Stimulated activated naive B cell treated with anti-CD40 and anti-IgM and Interleukin-4, amounts not matched to agents 10 μg/mL and 1 μg/mL and 100 μg/mL, for 72 hours (primary cell): ENCODE measurements around the gene NAALADL2.

Experiments used
- ATAC-seq, 2 donors: fragments of 150-1000 bp; cut with Tn5 transposase; replicated peaks; 2 replicates each; pipeline ENCODE4 v1.10.0; 2021; ENCODE audit warnings: moderate library complexity in 1 of 2
- DNase-seq: peaks from one replicate; pipeline ENCODE4 v3.0.0; 2021
- H3K27ac Mint-ChIP-seq: one replicate; pipeline ENCODE4 v1.8.0; 2022; ENCODE audit warnings: mild to moderate bottlenecking, mixed read lengths
- H3K27me3 Mint-ChIP-seq, 2 donors: one replicate each; pipeline ENCODE4 v1.8.0; 2022; ENCODE audit warnings: mixed read lengths in 2 of 2
- H3K36me3 Mint-ChIP-seq, 2 donors: one replicate each; pipeline ENCODE4 v1.8.0; 2022; ENCODE audit warnings: mixed read lengths in 2 of 2, mild to moderate bottlenecking in 1 of 2
- H3K4me1 Mint-ChIP-seq, 2 donors: one replicate each; pipeline ENCODE4 v1.8.0; 2022; ENCODE audit warnings: mixed read lengths in 2 of 2, mild to moderate bottlenecking in 1 of 2
- H3K4me3 Mint-ChIP-seq, 2 donors: one replicate each; pipeline ENCODE4 v1.8.0; 2022; ENCODE audit warnings: mild to moderate bottlenecking in 2 of 2, mixed read lengths in 2 of 2, moderate library complexity in 1 of 2
- H3K9me3 Mint-ChIP-seq, 2 donors: one replicate each; pipeline ENCODE4 v1.8.0; 2022; ENCODE audit warnings: mixed read lengths in 2 of 2, mild to moderate bottlenecking in 1 of 2

The NAALADL2 gene

DNA sequence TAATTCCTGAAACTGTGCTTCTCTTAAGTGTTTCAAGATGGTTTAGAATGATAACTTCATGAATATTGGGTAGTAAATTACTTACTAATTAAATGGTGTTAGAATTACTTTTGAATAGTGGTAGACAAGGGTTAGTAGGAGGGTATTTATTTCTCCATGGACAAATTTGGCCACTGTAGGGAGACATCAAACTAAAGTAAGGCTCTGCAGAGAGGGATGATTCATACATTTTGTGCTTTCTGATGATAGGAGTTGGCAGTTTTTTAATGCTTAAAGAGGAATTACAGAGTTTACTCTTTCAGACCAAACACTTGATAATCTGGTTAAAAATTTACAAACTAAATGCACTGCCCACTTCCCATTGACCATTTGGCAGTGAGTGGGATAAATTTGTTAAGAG, 127.6 kb downstream of the NAALADL2 start:
- Mint-ChIP-seq H3K4me3 (no peak overlapping the region), H3K9me3 (peaks cover 2 to 9% of the 10 kb centered on the region in 2 donors), H3K4me1 (no peaks in the 10 kb centered on the region), H3K27ac (no peak overlapping the region), H3K27me3 (no peaks in the 10 kb centered on the region), H3K36me3 (no peaks in the 10 kb centered on the region)
- ATAC-seq: no peak
- DNase-seq: no peak

DNA sequence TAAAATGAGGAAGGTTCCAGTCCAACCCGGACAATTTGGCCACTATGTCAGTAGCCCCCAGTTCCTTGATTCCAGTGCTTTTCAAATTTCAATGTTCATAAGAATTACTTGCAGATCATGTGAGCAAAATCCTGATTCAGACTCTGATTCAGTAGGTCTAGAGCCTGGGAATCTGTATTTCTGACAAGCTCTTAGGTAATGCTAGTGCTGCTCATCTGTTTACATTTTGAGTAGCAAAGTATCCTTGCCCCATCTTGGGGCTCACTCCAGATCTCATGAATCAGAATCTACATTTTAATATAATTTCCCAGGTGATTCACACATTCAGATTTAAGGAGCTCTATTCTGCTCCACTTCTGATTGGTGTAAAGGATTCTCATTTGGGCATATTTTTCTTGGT, 142.0 kb downstream of the NAALADL2 start:
- Mint-ChIP-seq H3K27me3 (no peaks in the 10 kb centered on the region), H3K4me3 (no peak overlapping the region), H3K36me3 (no peaks in the 10 kb centered on the region), H3K27ac (no peak overlapping the region), H3K9me3 (peaks cover 0 to 1% of the 10 kb centered on the region in 2 donors), H3K4me1 (no peaks in the 10 kb centered on the region)
- DNase-seq (no peak), ATAC-seq (no peak)

DNA sequence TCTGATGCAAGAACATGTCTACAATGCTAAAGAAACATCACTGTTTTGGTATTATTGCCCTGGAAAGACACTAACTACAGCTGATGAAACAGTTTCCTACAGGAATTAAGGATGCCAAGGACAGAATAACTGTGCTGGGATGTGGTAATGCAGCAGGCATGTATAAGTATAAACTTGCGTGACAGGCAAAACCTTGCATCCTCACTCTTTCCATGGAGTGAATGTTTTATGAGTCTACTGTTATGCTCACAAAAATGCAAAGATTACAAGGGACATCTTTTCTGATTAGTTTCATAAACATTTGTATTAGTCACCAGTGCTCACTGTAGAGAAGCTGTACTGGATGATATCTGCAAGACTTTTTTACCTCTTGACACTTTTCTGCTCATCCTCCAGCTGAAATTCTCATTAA, 143.6 kb downstream of the NAALADL2 start:
- no peak for ATAC-seq
- no peak for DNase-seq
- Mint-ChIP-seq H3K27ac (no peak overlapping the region), H3K4me3 (no peak overlapping the region), H3K4me1 (no peaks in the 10 kb centered on the region), H3K36me3 (no peaks in the 10 kb centered on the region), H3K27me3 (no peaks in the 10 kb centered on the region), H3K9me3 (peaks cover 0 to 3% of the 10 kb centered on the region in 2 donors)

DNA sequence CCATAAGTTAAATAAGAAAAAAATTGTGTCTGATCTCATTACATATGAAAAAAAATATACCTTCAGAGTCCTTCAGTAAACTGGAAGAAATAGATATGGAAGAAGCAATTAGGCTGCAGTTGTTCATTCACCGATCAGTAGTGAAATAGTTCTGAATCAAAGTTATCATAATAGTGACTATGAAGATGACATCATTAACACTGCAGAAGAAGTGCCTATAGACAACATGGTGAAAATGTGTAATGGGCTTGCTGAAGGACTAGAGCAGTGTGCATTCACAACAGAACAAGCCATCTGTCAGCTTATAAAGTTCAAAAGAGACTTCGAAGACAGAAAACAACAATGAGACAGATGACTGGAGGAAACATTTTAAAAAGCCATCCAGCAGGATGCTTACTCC, 144.5 kb downstream of the NAALADL2 start:
- no peak overlapping the region for H3K27ac Mint-ChIP-seq
- no peaks in the 10 kb centered on the region for H3K4me1 Mint-ChIP-seq
- no peaks in the 10 kb centered on the region for H3K36me3 Mint-ChIP-seq
- H3K9me3 Mint-ChIP-seq: peaks cover 0 to 3% of the 10 kb centered on the region in 2 donors
- DNase-seq (no peak), ATAC-seq (no peak)
- no peaks in the 10 kb centered on the region for H3K27me3 Mint-ChIP-seq
- no peak overlapping the region for H3K4me3 Mint-ChIP-seq

DNA sequence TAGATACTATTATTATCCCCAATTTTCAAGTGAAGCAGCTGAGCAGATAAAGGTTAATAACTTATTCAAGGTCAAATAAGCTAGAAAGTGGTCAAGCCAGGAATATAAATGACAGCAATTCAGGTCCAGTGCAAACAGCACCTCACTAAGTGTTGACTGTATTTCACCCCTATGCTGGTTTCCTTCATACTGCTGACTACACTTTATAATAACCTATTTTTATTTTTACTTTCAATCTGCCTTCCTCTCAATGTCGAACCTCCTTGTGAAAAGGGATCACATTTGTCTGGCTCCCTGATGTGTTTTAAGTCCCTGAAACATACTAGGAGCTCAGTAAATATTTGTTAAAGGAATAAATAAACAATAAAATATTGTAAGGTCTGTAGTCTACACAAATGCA, 146.1 kb downstream of the NAALADL2 start:
- no peak for ATAC-seq
- DNase-seq: no peak
- H3K27me3 Mint-ChIP-seq: no peaks in the 10 kb centered on the region
- no peak overlapping the region for H3K4me3 Mint-ChIP-seq
- no peaks in the 10 kb centered on the region for H3K36me3 Mint-ChIP-seq
- no peak overlapping the region for H3K27ac Mint-ChIP-seq
- H3K9me3 Mint-ChIP-seq: peaks cover 0 to 3% of the 10 kb centered on the region in 2 donors
- no peaks in the 10 kb centered on the region for H3K4me1 Mint-ChIP-seq

DNA sequence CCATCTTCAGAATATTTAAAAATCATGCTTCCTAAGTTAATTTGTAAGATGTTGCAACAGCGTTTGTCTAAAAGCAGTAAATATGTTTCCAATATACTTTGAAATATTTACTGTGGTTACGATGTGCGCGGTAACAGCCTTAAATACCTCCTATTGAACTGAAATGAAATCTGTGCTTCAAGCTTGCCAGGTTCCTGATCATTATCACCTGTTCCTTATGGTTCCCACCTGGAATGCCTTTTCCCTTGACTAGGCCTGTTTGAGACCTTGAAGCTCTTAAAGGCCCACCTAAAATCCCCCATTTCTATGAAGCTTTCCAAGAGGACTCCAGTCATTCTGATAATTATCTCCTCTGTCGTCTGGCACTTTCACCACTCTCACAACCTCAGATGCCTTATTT, 146.7 kb downstream of the NAALADL2 start:
- H3K27me3 Mint-ChIP-seq: no peaks in the 10 kb centered on the region
- no peak overlapping the region for H3K27ac Mint-ChIP-seq
- H3K4me1 Mint-ChIP-seq: no peaks in the 10 kb centered on the region
- no peak overlapping the region for H3K4me3 Mint-ChIP-seq
- H3K36me3 Mint-ChIP-seq: no peaks in the 10 kb centered on the region
- peaks cover under 1 to 3% of the 10 kb centered on the region in 2 donors for H3K9me3 Mint-ChIP-seq
- DNase-seq (no peak), ATAC-seq (no peak)

DNA sequence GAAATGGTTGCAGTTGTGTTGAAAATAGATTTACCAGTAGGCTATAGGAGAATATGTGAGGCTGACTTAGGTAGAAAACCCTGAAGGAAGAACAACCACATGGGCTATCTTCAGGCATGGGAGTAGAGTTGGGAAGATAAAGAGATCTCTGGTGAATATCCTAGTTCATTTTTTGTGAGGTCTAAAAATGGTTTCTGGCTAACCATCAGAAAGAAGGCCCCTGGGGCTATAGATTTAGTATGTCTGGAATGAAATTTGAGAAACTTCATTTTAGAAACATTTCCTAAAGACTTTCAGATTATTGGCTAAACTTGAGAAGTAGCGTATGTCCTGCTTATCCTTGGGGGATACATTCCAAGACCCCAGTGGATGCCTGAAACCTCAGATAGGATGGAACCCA, 148.2 kb downstream of the NAALADL2 start:
- Mint-ChIP-seq H3K4me3 (no peak overlapping the region), H3K27ac (no peak overlapping the region), H3K9me3 (peaks cover 3 to 4% of the 10 kb centered on the region in 2 donors), H3K4me1 (no peaks in the 10 kb centered on the region), H3K27me3 (no peaks in the 10 kb centered on the region), H3K36me3 (no peaks in the 10 kb centered on the region)
- ATAC-seq (no peak), DNase-seq (no peak)

DNA sequence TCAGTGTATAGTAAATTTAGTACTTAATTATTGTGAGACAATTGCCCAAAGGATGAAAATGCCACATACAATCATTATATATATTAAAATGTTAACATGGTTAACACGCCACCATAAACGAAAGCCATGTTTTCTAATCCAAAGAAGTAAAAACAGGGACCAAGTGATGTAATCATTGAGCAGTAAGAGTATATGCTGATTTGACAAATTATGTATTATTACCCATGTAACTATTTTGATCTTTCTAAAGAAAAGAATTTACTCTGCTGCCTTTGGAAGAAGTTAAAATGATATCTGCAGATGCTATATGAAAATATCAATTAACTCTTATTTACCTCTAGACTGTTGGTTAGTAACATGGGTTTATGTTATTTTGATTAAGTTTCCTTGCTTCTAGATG, 150.2 kb downstream of the NAALADL2 start:
- ATAC-seq: no peak
- no peak overlapping the region for H3K27ac Mint-ChIP-seq
- no peaks in the 10 kb centered on the region for H3K36me3 Mint-ChIP-seq
- peaks cover 2 to 4% of the 10 kb centered on the region in 2 donors for H3K9me3 Mint-ChIP-seq
- H3K27me3 Mint-ChIP-seq: no peaks in the 10 kb centered on the region
- DNase-seq: no peak
- no peak overlapping the region for H3K4me3 Mint-ChIP-seq
- H3K4me1 Mint-ChIP-seq: no peaks in the 10 kb centered on the region

DNA sequence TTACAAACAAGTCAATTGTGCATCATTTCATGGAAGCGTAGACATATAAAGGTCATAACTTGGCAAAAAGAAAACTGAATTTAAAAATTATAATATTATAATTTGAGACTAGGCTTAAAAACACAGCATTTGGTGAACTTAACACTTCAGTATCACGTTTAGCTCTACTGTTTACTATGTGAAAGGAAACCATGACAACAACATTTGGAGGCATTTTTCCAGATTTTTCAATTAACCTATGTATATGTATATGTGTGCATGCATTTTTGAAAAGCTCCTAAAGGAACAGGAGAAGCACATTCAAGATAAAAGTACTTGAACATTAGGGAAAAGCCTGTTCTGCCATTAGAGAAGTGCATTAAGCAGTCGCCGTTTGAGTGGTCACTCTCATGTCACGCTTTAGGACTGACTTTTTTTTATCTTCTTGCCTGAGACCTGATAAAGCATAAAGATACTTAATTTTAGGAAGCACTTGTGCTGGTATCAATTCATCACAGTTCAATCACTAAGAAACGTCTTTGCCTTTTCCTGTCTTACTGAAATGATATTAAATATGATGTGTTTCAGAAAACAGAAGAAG, 156.0 kb downstream of the NAALADL2 start:
- DNase-seq (no peak), ATAC-seq (no peak)
- H3K27me3 Mint-ChIP-seq: no peaks in the 10 kb centered on the region
- H3K36me3 Mint-ChIP-seq: no peaks in the 10 kb centered on the region
- H3K4me1 Mint-ChIP-seq: no peaks in the 10 kb centered on the region
- H3K4me3 Mint-ChIP-seq: no peak overlapping the region
- peaks cover 0 to 4% of the 10 kb centered on the region in 2 donors for H3K9me3 Mint-ChIP-seq
- no peak overlapping the region for H3K27ac Mint-ChIP-seq

DNA sequence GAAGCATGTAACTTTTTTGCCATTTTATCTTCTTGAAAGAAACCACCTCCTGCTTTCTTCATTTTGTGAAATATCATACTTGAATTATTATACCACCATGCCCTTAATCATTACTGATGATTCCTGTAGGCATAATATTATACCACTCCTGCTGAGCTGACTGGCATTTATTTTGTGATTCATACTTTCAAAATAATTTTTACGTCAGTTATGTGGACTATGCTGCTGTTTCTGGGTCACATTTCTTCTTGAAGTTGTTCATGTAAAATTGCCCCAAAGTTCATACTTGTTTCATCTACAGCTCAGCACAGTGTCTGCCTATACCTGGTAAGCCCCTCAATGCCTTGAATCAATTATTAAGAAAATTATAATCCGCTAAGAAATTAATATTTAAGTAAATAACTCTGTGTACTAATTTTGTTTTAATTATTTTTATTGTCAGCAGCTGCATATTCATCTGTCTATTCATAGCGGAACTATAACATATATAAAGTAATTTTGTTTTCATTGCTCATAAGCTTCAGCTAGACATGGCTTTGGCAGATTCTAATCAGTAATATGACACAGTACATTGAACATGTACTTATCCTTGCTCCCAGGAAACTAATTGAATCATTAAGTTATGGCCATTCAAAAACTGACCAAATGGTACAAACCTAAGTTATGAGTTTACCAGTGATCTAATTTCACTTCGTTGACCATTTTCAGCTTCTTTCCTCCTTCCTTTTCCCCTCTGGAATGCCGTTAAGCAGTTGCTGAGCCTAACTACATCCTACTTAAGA, 160.0 kb downstream of the NAALADL2 start:
- H3K4me1 Mint-ChIP-seq: no peaks in the 10 kb centered on the region
- H3K4me3 Mint-ChIP-seq: no peak overlapping the region

DNA sequence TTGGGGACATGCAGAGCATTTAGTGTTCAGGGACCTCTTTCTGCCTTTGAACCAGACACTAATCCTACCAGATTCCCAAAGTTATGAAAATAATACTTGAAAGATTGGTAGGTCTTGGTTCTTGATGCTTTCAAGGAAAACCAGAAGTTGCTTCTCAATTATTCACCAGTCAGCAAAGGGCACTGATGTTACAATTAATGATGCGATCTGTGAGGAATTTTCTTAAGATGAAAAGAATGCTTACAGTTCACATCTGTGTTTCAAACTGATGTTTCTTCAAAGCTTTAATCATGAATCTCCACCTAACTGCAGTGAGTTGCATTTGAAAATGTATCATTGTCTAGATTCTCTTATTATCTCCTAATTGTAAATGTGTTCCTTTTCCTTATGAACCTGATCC, 161.0 kb downstream of the NAALADL2 start:
- ATAC-seq (no peak), DNase-seq (no peak)
- H3K9me3 Mint-ChIP-seq: no peaks in the 10 kb centered on the region
- H3K4me1 Mint-ChIP-seq: no peaks in the 10 kb centered on the region
- H3K4me3 Mint-ChIP-seq: no peak overlapping the region
- no peaks in the 10 kb centered on the region for H3K36me3 Mint-ChIP-seq
- no peaks in the 10 kb centered on the region for H3K27me3 Mint-ChIP-seq
- H3K27ac Mint-ChIP-seq: no peak overlapping the region

More for the DNA sequence above, 160.0 kb downstream of the NAALADL2 start:
- no peak overlapping the region for H3K27ac Mint-ChIP-seq
- H3K9me3 Mint-ChIP-seq: no peaks in the 10 kb centered on the region
- no peaks in the 10 kb centered on the region for H3K36me3 Mint-ChIP-seq
- H3K27me3 Mint-ChIP-seq: no peaks in the 10 kb centered on the region
- DNase-seq (no peak), ATAC-seq (no peak)

DNA sequence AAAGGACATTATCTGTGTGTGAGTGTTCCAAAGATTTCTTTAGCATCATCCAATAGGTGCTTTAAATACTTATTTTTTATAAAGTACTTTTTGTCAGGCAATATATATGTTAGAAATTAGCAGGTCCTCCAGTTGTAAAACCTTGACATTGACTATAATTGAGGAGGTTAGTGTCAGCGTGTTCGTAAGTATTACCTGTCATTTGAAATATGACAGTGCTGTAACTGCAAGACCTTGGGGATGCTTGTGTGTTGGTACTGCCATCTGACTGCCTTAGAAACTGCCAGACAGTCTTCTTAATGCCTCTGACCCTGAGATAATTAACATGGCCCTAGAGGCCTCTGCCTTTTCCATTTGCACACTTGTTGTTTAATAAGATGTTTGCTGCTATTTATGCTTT, 170.7 kb downstream of the NAALADL2 start:
- no peak for DNase-seq
- Mint-ChIP-seq H3K4me1 (no peaks in the 10 kb centered on the region), H3K27ac (no peak overlapping the region), H3K36me3 (no peaks in the 10 kb centered on the region), H3K9me3 (peaks cover 0 to 3% of the 10 kb centered on the region in 2 donors), H3K27me3 (no peaks in the 10 kb centered on the region), H3K4me3 (no peak overlapping the region)
- ATAC-seq: no peak

DNA sequence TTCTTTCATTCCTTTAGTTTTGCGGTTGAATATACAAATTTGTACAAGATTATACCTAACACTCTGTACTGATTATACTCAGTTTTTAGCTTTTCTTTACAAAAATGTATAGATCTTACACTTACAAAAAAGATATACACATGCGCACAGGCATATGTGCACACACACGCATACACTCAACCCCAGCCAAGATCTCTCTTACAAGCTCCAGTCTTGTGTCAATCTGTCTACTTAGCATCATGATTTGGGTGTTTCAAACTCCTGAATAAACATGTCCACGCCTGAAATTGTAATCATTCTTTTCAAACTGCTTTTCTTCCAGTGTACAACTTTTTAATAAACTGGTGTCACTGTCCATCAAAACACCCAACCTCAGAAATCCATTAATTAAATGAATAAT, 180.7 kb downstream of the NAALADL2 start:
- DNase-seq (no peak), ATAC-seq (no peak)
- Mint-ChIP-seq H3K4me1 (no peaks in the 10 kb centered on the region), H3K9me3 (peaks cover 7 to 8% of the 10 kb centered on the region in 2 donors), H3K27me3 (no peaks in the 10 kb centered on the region), H3K4me3 (no peak overlapping the region), H3K36me3 (no peaks in the 10 kb centered on the region), H3K27ac (no peak overlapping the region)

DNA sequence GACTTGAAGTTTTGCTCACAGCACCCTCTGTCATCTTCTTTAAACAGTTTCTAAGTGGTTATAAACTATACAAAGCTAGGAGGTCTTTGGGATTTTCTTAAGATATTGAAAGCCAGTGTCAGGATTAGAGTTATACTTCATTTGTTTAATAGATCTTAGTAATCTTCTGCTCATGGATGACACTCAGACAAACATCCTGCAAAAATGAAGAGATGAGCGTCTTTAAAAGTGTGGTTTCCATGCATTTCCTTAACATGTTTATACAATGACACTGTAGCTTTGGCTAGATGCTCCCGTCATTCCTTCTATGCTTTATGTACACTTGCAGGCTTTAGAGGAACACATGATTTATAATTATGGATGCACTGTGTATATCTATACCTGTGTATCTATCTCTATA, 182.2 kb downstream of the NAALADL2 start:
- Mint-ChIP-seq H3K4me3 (no peak overlapping the region), H3K4me1 (no peaks in the 10 kb centered on the region), H3K27me3 (no peaks in the 10 kb centered on the region), H3K9me3 (peaks cover 5 to 8% of the 10 kb centered on the region in 2 donors), H3K27ac (no peak overlapping the region), H3K36me3 (no peaks in the 10 kb centered on the region)
- ATAC-seq (no peak), DNase-seq (no peak)

DNA sequence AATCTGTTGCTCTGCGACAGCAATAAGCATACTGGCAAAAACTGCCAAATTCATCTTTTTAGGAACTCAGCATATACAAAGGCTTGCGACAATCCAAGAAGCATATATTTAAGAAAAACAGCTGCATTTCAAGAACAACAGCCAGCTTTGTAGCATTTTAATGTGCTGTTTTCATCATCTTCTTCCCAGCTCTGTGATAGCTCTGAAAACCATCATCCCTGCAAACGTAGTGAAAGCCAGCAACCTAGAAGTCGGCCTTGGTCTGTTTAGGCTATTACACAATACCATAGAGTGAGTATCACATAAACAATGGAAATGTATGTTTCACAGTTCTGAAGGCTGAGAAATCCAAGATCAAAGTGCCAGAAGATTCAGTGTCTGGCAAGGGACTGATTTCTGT, 187.5 kb downstream of the NAALADL2 start:
- H3K4me1 Mint-ChIP-seq: no peaks in the 10 kb centered on the region
- no peak overlapping the region for H3K27ac Mint-ChIP-seq
- no peak overlapping the region for H3K4me3 Mint-ChIP-seq
- no peaks in the 10 kb centered on the region for H3K36me3 Mint-ChIP-seq
- H3K9me3 Mint-ChIP-seq: peaks cover 2 to 6% of the 10 kb centered on the region in 2 donors
- ATAC-seq (no peak), DNase-seq (no peak)
- H3K27me3 Mint-ChIP-seq: no peaks in the 10 kb centered on the region
